ENCODE results near the gene ZNF683.

ZNF683 gene

GRCh38 chr1:26384076-26384475 is 11.5 kb upstream of the ZNF683 start:
- no peak for DNase-seq

GRCh38 chr1:26378879-26379251 is 6.3 kb upstream of the ZNF683 start:
- DNase-seq = no peak

- peak; percentile 68 to 71 for DNase-seq
Measured at GRCh38 chr1:26378088-26378878, 5.7 kb upstream of the ZNF683 start.

DNA sequence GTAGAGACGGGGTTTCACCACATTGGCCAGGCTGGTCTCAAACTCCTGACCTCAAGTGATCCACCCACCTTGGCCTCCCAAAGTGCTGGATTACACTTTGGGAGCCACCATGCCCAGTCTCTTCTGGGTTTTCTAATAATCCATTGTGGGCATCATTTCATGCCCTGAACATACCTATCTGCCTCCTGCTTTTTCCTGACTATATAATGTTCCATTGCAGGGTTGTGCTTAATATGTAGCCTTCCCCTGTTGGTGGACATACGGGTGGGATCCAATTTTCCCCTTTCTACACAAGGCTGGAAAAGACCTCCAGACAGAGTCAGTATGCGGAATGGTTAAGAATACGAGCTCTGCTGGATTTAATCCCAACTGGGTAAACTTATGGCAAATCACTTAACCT is 3.5 kb upstream of the ZNF683 start:
- no peak for DNase-seq

DNA sequence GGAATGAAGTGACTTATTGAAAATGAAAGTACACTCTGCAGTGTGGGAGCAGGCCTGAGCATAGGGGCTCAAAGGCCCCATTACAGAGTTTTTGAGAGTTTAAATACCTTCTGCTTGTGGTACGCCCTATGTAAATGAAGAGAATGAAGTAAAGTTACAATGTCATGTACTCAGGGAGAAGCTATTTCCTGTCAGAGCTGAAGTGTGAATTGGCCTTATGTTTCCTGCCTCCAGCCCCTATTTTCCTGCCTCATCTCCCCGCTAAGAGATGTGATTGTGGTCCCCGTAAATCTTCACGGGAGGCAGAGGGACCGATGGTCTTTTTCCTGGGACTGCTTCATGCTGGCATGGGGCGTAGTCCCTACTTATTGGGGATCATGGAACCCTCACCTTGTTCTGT is 2.5 kb upstream of the ZNF683 start:
- DNase-seq = no peak

- DNase-seq = peak in 1 of 2 donors; percentile 30
Measured at GRCh38 chr1:26374361-26374760, 1.8 kb upstream of the ZNF683 start.

DNA sequence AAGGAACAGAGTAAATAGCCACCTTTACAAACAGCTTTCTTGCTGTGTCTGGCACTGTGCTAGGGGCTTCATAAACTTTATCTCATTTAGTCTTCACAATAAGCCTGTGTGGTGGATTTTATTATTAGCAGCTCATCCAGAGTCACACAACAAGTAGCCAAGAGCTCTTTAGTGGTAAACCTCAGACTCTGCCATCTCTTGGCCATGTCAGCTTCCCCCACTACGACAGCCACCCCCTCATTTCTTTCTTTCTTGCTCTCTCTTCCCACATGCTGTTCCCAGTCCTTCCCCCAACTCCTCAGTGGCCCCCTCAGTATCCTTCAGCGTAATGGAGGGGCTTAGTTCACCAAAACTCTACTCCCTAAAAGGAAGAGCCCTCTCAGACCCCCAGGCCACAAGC is 1.2 kb upstream of the ZNF683 start:
- DNase-seq = no peak

GRCh38 chr1:26373281-26373680 is 731 bp upstream of the ZNF683 start:
- DNase-seq = no peak

DNA sequence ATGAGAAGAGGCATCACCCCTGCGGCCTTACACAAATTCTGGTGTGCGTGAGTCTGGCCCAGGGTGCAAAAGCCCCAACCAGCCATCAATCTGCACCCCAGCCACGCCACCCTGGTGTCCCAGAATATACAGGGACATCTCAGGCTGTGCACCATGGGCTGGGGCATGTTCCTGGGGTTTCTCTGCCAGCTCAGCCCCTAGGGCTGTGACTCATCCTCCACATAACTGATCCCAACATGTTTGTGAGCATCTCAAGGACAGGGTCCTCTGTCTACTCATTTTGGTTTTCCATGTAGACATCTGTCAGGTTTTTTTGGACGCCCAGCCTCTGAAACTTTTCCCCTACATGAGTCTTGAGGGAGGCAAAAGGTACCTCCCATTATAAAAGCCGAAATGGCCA is 511 bp downstream of the ZNF683 start:
- DNase-seq = no peak

- DNase-seq = no peak
Measured at GRCh38 chr1:26370591-26371382, 1.8 kb downstream of the ZNF683 start.

DNA sequence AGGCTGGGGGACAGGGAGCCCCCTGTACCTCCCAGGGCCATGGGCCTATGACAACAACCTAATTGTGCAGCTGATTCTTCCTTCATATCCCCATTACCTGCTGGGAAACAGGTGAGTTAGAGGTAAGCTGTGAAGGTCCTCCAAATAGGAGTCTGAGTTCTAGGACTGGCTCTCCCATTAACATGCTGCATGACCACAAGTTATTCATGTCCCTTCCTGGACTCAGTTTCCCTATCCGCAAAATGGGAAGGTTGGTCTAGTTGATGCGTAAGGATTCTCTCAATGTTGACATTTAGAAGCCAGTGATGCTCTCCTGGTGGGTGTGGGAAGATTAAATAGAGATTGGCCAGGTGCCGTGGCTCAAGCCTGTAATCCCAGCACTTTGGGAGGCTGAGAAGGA is 4.1 kb downstream of the ZNF683 start:
- DNase-seq = no peak

DNA sequence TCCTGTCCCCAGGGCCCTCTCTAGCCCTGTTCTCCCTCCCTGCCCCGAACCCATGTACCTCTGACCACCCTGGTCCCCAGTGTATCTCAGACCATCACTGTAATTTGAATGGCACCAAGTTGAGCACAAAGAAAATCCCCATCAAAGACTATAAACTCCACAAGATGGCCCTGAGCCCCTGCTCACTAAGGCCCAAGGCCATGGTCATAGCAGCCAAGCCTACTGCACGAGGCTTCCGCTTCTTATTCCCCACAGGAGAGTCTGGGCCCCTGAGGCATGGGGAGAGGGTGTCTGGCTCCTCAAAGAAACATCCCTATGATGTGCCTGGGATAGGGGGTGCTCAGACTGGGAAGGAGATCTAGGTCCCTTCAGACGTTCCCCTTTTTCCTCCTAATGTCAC is 4.5 kb downstream of the ZNF683 start:
- no peak for DNase-seq

- no peak for DNase-seq
Measured at GRCh38 chr1:26367441-26367840, 5.1 kb downstream of the ZNF683 start.

GRCh38 chr1:26364956-26365355 is 7.6 kb downstream of the ZNF683 start:
- DNase-seq = no peak

DNA sequence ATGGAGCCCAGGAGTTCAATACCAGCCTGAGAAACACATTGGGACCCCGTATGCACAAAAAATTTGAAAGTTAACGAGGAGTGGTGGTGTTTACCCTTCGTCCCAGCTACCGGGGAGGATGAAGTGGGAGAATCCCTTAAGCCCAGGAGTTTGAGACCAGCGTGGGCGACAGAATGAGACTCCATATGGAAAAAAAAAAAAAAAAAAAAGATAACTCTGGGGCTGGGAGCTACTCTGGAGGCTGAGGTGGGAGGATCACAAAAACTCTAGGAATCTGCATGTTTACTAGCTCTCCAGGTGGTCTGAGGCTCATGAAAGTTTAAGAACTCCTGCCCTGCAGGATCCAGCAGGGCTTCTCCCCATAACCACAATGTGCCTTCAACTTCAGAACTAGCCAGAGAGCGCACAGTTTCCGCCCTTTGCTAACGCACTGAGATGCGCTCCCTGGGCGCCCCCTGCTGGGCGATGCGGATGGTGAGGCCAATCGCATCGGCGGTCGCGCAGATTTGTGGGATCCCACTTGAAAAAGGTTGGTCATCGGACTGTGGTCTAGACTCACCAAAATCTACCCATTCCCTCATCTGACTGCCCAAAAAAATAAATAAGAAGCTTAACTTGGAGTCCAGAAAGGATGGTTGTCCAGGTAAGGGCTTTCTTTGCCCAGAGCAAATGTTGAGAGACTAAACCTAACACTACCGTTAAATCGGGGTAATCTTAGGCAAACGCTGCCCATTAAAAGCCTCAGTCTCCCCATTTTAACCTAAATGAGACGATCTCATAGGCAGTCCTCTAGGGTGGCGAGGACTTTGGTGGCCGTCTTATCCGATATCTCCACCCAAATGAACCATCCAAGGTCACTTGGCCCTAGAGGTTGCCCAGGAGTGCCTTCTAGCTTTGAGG is 8.8 kb downstream of the ZNF683 start:
- DNase-seq = peak; percentile 90 to 92

DNA sequence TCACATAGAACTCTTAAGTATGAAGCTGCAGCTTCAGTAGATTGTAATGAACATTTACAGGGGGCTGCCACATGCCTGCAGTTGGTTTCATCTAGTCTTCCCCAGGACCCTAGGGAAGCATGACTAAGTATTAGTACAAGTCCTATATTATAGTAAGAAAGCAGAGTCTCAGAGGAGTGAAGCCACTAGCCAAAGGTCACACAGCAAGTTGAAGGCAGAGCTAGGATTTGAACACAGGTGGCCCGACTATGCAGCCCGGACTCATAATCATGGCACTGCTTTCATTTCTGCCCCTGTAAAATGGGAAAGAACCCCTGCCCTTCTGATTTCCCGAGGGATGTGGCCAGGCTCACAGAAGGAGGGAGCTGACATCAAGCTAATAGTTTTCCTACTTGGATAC is 10.2 kb downstream of the ZNF683 start:
- no peak for DNase-seq

DNA sequence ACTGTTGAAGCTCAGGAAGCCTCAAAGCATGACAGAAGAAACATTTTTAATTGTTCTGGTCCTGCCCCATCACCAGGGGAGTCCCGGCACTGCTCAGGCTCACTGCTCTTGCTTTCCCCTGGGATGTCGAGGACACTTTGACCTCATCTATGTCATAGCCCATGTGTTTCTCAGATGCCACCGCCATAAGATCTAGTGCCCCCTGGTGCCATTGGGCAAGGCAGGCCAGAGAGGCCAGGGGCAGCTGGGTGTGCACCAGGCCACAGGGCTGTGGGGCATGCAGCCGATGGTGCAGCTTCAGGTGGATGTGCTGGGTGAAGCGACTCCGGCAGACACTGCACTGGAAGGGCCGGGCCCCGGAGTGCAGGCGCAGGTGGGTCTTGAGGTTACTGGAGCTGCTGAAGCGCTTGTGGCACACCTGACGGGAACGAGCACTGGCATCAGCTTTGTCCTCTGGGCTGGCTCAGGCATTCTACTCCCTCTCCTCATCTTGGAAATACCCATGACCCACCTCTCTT is 10.9 kb downstream of the ZNF683 start:
- no peak for DNase-seq

GRCh38 chr1:26360807-26361604 is 11.5 kb downstream of the ZNF683 start:
- no peak for DNase-seq

GRCh38 chr1:26359981-26360806 is 12.4 kb downstream of the ZNF683 start:
- peak; percentile 48 to 62 for DNase-seq

- peak; percentile 60 to 66 for DNase-seq
Measured at GRCh38 chr1:26358411-26359384, 13.9 kb downstream of the ZNF683 start.
